Colonic mucosa (tissue), 4 donors: ENCODE results near the gene SEMA5A. TPM values are rescaled to one million over a fixed set of nuclear protein-coding genes. Genes with fewer than 3 reads are reported as not detected.

Experiments used
- DNase-seq: peaks from one replicate; pipeline ENCODE4 v3.0.0-alpha.2; 2020
- H3K27ac ChIP-seq: fragments of 200-600 bp; one replicate; pipeline ENCODE4 v1.8.0; 2021
- H3K27me3 ChIP-seq: fragments of 200-600 bp; one replicate; pipeline ENCODE4 v1.8.0; 2021
- H3K36me3 ChIP-seq: fragments of 200-600 bp; one replicate; pipeline ENCODE4 v1.8.0; 2021
- H3K4me1 ChIP-seq: fragments of 200-600 bp; one replicate; pipeline ENCODE4 v1.8.0; 2021; ENCODE audit warnings: mild to moderate bottlenecking
- H3K4me3 ChIP-seq: fragments of 200-600 bp; one replicate; pipeline ENCODE4 v1.8.0; 2021
- H3K9ac ChIP-seq, 2 donors: one replicate each; pipeline ENCODE4 v1.7.0; 2013; ENCODE audit warnings: control low read depth in 2 of 2, low read depth in 2 of 2, low read length in 2 of 2
- H3K9me3 ChIP-seq: fragments of 200-600 bp; one replicate; pipeline ENCODE4 v1.8.0; 2021
- CTCF ChIP-seq: fragments of 200-600 bp; IDR thresholded peaks from one replicate; pipeline ENCODE4 v1.8.0; 2022; ENCODE audit warnings: antibody characterized with exemption, mild to moderate bottlenecking
- intact Hi-C: fragments of 100-400 bp; cut with DNase I; formaldehyde crosslinking; loops from one replicate; pipeline ENCODE4 v1.14.1; 2022
- total RNA-seq, 2 donors: library from RNA; stranded (reverse); fragmentation: NEBNext Ultra II Directional in 1 of 2; extraction: Animal tissue kit (Norgen Biotek cat#: 25700) in 1 of 2; gene quantifications; one replicate each; pipeline ENCODE4 v1.2.1, GENCODE V29; 2021
- donor health status: healthy.
- donor health status: DM: no; HTN: no; CAD: no.
- donor health status: DM: no; HTN: no; CAD: no.

The SEMA5A gene
- total RNA-seq, 2 donors from 2014 or later, result 23.3 to 32.7 TPM

GRCh38 chr5:9103290-9103689 is 442.6 kb downstream of the SEMA5A start:
- intact Hi-C loops, result no loop called here
- no peak for DNase-seq
- Histone ChIP-seq H3K27ac (no peak overlapping the region), H3K36me3 (no peaks in the 10 kb centered on the region), H3K9me3 (no peaks in the 10 kb centered on the region), H3K4me3 (no peak overlapping the region), H3K27me3 (no peaks in the 10 kb centered on the region), H3K4me1 (no peaks in the 10 kb centered on the region), H3K9ac (no peak overlapping the region)
- TF ChIP-seq CTCF, result no peak

DNA sequence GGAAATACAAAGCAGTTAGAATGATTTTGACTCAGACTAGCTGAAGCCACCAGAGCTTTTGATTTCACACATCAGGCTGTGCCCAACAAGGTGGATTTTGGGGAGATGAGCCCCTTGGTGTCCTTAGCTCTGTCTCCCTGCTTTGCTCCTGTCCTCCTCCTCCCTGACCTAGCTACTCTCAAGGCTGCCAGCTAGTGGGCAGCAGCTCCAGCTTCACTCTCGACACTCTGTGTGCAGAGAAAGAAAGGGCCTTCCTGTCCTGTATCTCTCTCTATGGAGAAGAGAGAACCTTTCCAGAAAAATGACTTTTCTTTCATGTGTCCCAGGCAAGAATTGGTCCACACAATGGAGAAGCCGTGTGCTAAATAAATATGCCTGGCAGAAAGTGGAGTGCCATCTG is 446.2 kb downstream of the SEMA5A start:
- Histone ChIP-seq H3K27ac (no peak overlapping the region), H3K27me3 (no peaks in the 10 kb centered on the region), H3K4me1 (no peaks in the 10 kb centered on the region), H3K9ac (no peak overlapping the region), H3K36me3 (no peaks in the 10 kb centered on the region), H3K4me3 (no peak overlapping the region), H3K9me3 (no peaks in the 10 kb centered on the region)
- intact Hi-C loops, result no loop called here
- DNase-seq, result no peak
- no peak for TF ChIP-seq CTCF

GRCh38 chr5:9098990-9099389 is 446.9 kb downstream of the SEMA5A start:
- H3K4me1 ChIP-seq, result no peaks in the 10 kb centered on the region
- H3K27ac ChIP-seq, result no peak overlapping the region
- TF ChIP-seq CTCF, result no peak
- no peaks in the 10 kb centered on the region for H3K27me3 ChIP-seq
- no peak overlapping the region for H3K4me3 ChIP-seq
- intact Hi-C loops, result no loop called here
- no peak for DNase-seq
- no peak overlapping the region for H3K9ac ChIP-seq
- no peaks in the 10 kb centered on the region for H3K9me3 ChIP-seq
- no peaks in the 10 kb centered on the region for H3K36me3 ChIP-seq

DNA sequence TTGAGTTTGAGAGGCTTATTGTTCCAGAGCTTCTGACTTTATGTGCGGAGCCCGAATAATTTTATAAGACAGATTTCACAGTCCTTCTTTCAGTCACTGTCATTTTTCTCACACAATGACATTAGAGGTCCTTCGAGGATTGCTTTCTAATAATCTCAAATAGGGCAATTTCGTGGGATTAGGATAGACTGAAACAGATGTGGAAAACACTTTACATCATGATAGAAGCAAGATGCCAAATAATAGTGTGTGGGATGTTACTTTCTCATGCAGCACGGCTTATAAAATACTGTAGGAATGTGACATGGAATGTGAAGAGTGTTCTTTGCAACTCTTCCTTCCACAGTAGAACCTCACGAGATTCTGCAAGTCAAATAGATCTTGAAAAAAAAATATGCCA is 451.3 kb downstream of the SEMA5A start:
- H3K27ac ChIP-seq, result no peak overlapping the region
- no peak for DNase-seq
- no peaks in the 10 kb centered on the region for H3K9me3 ChIP-seq
- H3K4me3 ChIP-seq, result no peak overlapping the region
- no peaks in the 10 kb centered on the region for H3K4me1 ChIP-seq
- H3K9ac ChIP-seq, result no peak overlapping the region
- no peaks in the 10 kb centered on the region for H3K27me3 ChIP-seq
- intact Hi-C loops, result no loop called here
- H3K36me3 ChIP-seq, result no peaks in the 10 kb centered on the region
- TF ChIP-seq CTCF, result no peak

- Histone ChIP-seq H3K36me3 (no peaks in the 10 kb centered on the region), H3K9ac (no peak overlapping the region), H3K27ac (no peak overlapping the region), H3K9me3 (no peaks in the 10 kb centered on the region), H3K27me3 (no peaks in the 10 kb centered on the region), H3K4me1 (no peaks in the 10 kb centered on the region), H3K4me3 (no peak overlapping the region)
- no peak for DNase-seq
- intact Hi-C loops, result no loop called here
- no peak for TF ChIP-seq CTCF
These were observed 453.8 kb downstream of the SEMA5A start for GRCh38 chr5:9091896-9092662.
